GM19438 (cell line): ENCODE data around the gene RPP30.
"Not testable (repeated sequence)": the region's sequence is repeated elsewhere in the genome, so short reads cannot be mapped to it uniquely, and the experiment has no call there.

Source experiments
- ATAC-seq: cut with Tn5 transposase; IDR thresholded peaks from one replicate; pipeline ENCODE4 v1.9.1; 2021; ENCODE audit warnings: low read depth; ENCODE audit not compliant: unreplicated experiment

RPP30 gene

DNA sequence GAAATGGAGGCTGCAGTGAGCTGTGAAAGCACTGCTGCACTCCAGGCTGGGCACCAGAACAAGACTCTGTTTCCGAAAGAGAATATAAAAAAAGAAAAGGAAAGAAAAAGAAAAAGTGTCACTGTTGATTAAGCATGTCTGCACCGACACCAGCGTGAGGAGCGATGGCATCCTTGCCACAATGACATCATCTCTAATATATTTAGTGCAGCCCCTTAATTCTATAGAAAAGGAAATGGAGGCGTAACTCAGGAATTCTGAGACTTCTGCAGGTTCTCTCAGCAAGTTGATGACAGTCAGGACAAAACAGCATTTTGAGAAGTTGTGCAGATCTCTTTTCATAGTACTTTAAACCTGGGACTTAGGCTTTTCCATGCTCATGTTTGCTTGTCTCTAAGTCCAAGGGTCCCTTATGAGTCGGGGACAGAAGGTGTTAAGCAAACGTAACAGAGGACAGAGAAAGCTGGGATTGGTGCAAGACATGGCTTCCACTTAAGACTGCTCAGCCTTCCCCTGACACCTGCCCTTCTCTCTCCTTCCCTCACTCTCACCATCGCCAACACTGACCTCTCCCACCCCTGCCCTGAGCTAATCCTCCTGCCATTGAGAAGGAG lies 66.0 kb downstream of the RPP30 start:
- ATAC-seq, result no peak

DNA sequence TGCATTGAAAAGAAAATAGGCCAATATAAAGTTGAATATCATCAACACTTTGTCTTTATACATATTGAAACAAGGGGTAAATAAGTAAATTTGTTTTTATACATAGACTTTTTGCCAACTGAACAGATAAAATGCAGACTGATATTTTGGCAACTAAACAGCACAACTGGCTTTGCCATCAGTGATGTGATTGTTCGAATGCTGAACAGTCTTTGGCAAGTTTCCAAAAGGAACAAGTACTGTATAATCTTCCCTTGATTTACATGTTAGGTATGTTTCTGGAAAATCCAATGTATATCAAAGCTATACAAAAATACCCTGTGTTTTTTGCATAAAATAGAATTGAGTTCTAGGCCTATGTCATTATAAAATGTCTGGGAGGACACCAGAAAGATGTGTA lies 67.3 kb downstream of the RPP30 start:
- no peak for ATAC-seq

DNA sequence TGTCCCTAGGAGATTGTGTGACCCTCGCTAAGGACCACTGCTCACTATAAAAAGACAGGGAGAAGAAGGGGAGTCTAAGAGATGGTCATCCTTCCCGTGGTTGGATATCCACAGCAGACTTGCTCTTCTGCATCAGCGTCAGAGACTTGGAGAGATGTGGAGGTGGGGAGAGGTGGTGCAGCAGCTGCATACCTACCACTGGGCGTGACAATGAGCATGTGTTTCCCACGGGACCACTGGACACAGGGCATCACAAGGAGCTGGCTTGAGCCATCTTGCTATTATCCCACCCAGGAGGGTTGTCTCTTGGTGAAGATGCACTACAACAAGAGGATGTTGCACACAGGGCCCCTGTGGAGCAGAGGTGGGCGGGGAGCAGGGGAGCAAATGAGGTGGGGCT lies 67.9 kb downstream of the RPP30 start:
- no peak for ATAC-seq

DNA sequence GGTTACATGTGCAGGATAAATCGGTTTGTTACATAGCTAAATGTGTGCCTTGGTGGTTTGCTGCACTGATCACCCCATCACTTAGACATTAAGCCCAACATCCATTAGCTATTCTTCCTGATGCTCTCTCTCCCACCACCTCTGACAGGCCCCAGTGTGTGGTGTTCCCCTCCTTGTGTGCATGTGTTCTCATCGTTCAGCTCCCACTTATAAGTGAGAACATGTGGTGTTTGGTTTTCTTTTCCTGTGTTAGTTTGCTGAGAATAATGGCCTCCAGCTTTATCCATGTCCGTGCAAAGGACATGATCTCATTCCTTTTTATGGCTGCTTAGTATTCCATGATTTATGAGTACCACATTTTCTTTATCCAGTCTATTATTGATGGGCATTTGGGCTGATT lies 71.2 kb downstream of the RPP30 start:
- ATAC-seq, result not testable (repeated sequence)

DNA sequence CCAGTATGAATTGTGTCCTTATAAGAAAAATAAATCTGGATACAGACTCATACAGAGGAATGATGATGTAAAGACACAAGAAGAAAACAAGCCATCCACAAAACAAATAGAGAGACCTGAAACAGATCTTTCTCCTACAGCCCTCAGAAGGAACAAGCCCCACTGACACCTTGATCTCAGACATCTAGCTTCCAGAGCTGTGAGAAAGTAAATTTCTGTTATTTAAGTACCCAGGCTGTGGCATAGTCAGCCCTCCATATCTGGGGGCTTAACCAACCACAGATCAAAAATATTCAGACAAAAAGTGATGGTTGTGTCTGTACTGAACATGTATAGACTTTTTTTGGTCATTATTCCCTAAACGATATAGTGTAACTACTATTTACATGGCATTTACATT lies 73.0 kb downstream of the RPP30 start:
- no peak for ATAC-seq

DNA sequence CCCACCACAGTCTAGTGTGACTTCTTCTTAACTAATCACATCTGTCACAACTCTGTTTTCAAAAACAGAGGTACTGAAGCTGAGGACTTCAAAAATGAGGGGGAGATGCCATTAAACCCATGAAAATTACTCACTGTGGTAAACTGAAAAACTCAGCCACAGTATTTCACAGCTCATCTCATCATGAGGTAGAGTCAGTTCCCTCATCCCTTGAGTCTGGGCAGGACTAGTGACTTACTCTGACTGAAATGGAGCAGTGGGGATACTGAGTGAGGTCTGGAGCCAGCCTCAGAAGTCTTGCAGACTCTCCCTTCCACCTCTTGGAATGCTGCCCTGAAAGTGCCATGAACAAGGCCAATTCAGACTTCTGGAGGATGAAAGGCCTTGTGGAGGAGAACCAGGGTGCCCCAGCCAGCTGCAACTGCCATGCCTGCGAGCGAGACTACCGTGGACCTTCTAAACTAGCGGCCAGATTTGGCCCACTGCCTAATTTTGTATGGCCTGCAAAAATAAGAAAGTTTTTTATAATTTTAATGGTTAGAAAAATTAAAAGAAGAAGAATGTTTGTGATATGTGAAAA lies 73.8 kb downstream of the RPP30 start:
- ATAC-seq, result no peak

DNA sequence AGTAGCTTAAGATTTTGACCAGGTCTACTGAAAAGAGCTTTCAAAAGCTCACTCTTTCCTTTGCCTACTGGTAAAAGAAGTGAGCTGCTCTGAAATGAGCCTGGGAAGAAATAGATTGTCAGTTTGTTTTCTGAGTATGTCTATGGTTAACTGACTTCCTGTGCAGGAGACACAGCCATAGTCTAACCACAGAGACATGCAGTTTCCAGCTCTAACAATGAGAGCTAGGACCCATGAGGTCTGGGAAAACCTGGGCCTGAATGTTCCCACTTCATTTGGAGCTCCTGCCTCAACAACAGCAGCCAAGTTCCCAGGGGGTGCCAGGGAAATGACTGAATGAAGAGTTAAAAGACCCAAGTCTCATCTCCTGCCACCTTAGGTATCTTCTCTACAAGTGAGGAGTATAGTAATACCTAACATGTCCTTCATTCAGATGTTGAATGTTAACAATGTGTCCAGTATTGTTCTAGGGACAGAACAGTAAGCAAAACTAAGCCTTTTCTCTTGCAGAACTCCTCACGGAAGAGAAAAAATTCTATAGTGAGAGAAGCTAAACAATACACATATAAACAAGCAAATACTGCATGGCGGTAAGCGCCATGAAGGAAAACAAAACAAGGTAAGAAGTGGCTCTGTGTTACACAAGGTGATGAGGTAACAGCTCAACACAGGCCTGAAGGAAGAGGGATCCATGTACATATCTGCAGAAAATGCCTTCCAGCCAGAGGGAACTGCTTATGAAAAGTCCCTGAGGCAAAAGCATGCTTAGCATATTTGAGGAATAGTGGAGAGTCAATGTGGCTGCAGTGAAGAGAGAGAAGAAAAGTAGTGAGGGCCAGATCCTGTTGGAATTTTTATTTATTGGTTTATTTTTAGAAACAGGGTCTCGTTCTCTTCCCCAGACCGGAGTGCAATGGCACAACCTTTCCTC lies 75.5 kb downstream of the RPP30 start:
- peak; percentile 94 for ATAC-seq
